Measurements from ENCODE around the gene ZFAND3. TPM values are rescaled to one million over a fixed set of nuclear protein-coding genes. Genes with fewer than 3 reads are reported as not detected.

ZFAND3 gene
- total RNA-seq, 2 experiments from 2014 or later = 32.3 to 37.9 TPM

- CTCF ChIA-PET = interaction anchor here (0.7 kb wide), 1 partner anchor 66 kb away, joined by 3 read pairs; no protein-coding TSS in a partner anchor
- DNase-seq = no peak
Observed at GRCh38 chr6:38088010-38088409, 268.5 kb downstream of the ZFAND3 start.

GRCh38 chr6:38088829-38089228 lies 269.3 kb downstream of the ZFAND3 start:
- H3K36me3 Mint-ChIP-seq (ENCODE audit: low read depth) = peaks cover 28% of the 10 kb centered on the region
- no peaks in the 10 kb centered on the region for H3K9me3 Mint-ChIP-seq
- H3K27ac Mint-ChIP-seq = no peak overlapping the region
- no peaks in the 10 kb centered on the region for H3K27me3 Mint-ChIP-seq
- intact Hi-C loops (cut with micrococcal nuclease) = no loop called here
- H3K4me1 Mint-ChIP-seq (ENCODE audit: low read depth) = peaks cover 3% of the 10 kb centered on the region
- ChIA-PET CTCF (interaction anchor here (0.7 kb wide), 1 partner anchor 66 kb away, joined by 3 read pairs; no protein-coding TSS in a partner anchor), POLR2A (no interaction called here)
- H3K4me3 Mint-ChIP-seq = no peak overlapping the region
- DNase-seq = no peak
- no peak for ATAC-seq
- TF ChIP-seq CTCF (IDR thresholded peaks at IDR 0.05) = no peak

More at GRCh38 chr6:38088010-38088409, 268.5 kb downstream of the ZFAND3 start:
- Mint-ChIP-seq H3K27ac (no peak overlapping the region), H3K9me3 (no peaks in the 10 kb centered on the region), H3K4me3 (no peak overlapping the region), H3K4me1 (ENCODE audit: low read depth) (peaks cover 3% of the 10 kb centered on the region), H3K27me3 (no peaks in the 10 kb centered on the region), H3K36me3 (ENCODE audit: low read depth) (peaks cover 28% of the 10 kb centered on the region)
- intact Hi-C loops (cut with micrococcal nuclease) = no loop called here
- POLR2A ChIA-PET = no interaction called here
- ATAC-seq = no peak
- no peak for TF ChIP-seq CTCF (IDR thresholded peaks at IDR 0.05)

- Mint-ChIP-seq H3K27ac (no peak overlapping the region), H3K27me3 (no peaks in the 10 kb centered on the region), H3K4me3 (no peak overlapping the region), H3K4me1 (ENCODE audit: low read depth) (peaks cover 3% of the 10 kb centered on the region), H3K9me3 (no peaks in the 10 kb centered on the region), H3K36me3 (ENCODE audit: low read depth) (peaks cover 15% of the 10 kb centered on the region)
- no peak for ATAC-seq
- ChIA-PET POLR2A (no interaction called here), CTCF (no interaction called here)
- intact Hi-C loops (cut with micrococcal nuclease) = no loop called here
- TF ChIP-seq CTCF (IDR thresholded peaks at IDR 0.05) = no peak
- no peak for DNase-seq
Observed at GRCh38 chr6:38091613-38092012, 272.1 kb downstream of the ZFAND3 start.

GRCh38 chr6:38092465-38092864 lies 272.9 kb downstream of the ZFAND3 start:
- H3K27me3 Mint-ChIP-seq = no peaks in the 10 kb centered on the region
- H3K4me1 Mint-ChIP-seq (ENCODE audit: low read depth) = peaks cover 1% of the 10 kb centered on the region
- CTCF ChIA-PET = no interaction called here
- no peaks in the 10 kb centered on the region for H3K9me3 Mint-ChIP-seq
- no peak for TF ChIP-seq CTCF (IDR thresholded peaks at IDR 0.05)
- no peak for ATAC-seq
- intact Hi-C loops (cut with micrococcal nuclease) = no loop called here
- no peak overlapping the region for H3K27ac Mint-ChIP-seq
- DNase-seq = no peak
- H3K36me3 Mint-ChIP-seq (ENCODE audit: low read depth) = peaks cover 9% of the 10 kb centered on the region
- H3K4me3 Mint-ChIP-seq = no peak overlapping the region
- POLR2A ChIA-PET = no interaction called here

GRCh38 chr6:38092964-38093363 lies 273.4 kb downstream of the ZFAND3 start:
- ChIA-PET CTCF (no interaction called here), POLR2A (no interaction called here)
- no peaks in the 10 kb centered on the region for H3K9me3 Mint-ChIP-seq
- no peak for DNase-seq
- ATAC-seq = no peak
- intact Hi-C loops (cut with micrococcal nuclease) = no loop called here
- H3K27me3 Mint-ChIP-seq = no peaks in the 10 kb centered on the region
- no peaks in the 10 kb centered on the region for H3K4me1 Mint-ChIP-seq (ENCODE audit: low read depth)
- no peak overlapping the region for H3K4me3 Mint-ChIP-seq
- no peak for TF ChIP-seq CTCF (IDR thresholded peaks at IDR 0.05)
- peaks cover 8% of the 10 kb centered on the region for H3K36me3 Mint-ChIP-seq (ENCODE audit: low read depth)
- H3K27ac Mint-ChIP-seq = no peak overlapping the region

Measured in activated CD8-positive, alpha-beta T cell treated with anti-CD3 and anti-CD28 coated beads for 36 hours (primary cell).